Measurements from ENCODE around the gene CERS5.

The CERS5 gene

DNA sequence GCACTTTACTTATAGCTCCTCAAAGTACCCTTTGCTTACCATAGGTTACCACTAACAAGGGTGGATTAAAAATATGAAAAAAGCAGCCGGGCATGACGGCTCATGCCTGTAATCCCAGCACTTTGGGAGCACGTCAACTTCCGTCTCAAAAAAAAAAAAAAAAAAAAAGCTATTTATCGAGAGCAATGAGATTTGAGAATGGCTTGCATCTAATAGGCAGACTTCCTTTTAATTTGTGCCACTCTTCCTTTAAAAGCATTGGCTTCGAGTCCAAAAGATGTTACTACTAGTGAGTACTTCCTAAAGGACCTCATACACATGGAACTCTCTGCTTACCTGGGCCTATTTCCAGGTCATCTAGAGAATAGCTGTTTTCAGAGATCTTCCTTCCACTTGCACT, 38.5 kb upstream of the CERS5 start:
- TF ChIP-seq, protein P1, sequence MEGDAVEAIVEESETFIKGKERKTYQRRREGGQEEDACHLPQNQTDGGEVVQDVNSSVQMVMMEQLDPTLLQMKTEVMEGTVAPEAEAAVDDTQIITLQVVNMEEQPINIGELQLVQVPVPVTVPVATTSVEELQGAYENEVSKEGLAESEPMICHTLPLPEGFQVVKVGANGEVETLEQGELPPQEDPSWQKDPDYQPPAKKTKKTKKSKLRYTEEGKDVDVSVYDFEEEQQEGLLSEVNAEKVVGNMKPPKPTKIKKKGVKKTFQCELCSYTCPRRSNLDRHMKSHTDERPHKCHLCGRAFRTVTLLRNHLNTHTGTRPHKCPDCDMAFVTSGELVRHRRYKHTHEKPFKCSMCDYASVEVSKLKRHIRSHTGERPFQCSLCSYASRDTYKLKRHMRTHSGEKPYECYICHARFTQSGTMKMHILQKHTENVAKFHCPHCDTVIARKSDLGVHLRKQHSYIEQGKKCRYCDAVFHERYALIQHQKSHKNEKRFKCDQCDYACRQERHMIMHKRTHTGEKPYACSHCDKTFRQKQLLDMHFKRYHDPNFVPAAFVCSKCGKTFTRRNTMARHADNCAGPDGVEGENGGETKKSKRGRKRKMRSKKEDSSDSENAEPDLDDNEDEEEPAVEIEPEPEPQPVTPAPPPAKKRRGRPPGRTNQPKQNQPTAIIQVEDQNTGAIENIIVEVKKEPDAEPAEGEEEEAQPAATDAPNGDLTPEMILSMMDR (IDR thresholded peaks at IDR 0.05; ENCODE audit: extremely low read depth, missing control alignments) = no peak
- DNase-seq (ENCODE audit: low spot score) = no peak

DNA sequence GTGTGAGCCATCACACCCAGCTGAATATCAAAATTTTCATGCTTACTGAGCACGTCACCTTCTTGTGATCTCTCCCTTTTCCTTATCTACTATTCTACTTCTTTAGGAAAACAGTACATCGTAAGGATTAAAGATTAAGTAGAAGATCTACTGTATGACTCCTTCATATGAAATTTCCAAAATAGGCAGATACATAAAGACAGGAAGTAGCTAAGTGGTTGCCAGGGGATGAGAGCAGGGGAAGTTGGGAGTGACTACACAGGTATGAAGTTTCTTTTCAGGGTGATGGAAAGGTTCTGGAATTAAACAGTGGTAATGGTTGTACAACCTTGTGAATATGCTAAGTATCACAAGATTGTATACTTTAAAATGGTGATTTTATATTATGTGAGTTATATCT, 36.5 kb upstream of the CERS5 start:
- DNase-seq (ENCODE audit: low spot score) = no peak
- TF ChIP-seq, protein P1 (IDR thresholded peaks at IDR 0.05; ENCODE audit: extremely low read depth, missing control alignments) = no peak

DNA sequence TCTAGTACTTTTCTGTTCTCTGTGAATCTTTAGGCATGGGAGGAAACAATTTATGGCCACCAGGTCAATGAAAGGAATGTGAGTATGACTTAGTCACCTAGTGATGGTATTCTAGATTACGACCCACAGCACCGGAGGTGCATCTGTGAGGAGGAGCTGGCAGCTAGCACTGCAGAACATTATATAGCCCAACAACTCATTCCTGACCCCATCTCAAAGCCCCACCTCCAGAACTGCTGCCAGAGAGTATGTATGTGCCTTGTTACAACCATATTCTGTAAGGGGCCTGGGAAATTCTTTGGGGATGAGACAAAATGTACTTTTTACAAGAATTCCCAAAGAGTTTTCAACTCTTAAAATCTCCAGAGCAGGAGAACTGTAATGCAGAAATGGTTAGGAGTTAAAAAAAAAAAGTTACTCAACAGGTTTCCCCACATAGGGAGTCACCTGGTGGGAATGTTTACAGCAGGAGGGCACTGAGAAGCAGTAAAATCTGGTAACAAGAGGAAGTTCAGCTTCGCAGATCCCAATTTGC, 34.9 kb upstream of the CERS5 start:
- DNase-seq (ENCODE audit: low spot score) = no peak
- TF ChIP-seq, protein P1 (IDR thresholded peaks at IDR 0.05; ENCODE audit: extremely low read depth, missing control alignments) = no peak

DNA sequence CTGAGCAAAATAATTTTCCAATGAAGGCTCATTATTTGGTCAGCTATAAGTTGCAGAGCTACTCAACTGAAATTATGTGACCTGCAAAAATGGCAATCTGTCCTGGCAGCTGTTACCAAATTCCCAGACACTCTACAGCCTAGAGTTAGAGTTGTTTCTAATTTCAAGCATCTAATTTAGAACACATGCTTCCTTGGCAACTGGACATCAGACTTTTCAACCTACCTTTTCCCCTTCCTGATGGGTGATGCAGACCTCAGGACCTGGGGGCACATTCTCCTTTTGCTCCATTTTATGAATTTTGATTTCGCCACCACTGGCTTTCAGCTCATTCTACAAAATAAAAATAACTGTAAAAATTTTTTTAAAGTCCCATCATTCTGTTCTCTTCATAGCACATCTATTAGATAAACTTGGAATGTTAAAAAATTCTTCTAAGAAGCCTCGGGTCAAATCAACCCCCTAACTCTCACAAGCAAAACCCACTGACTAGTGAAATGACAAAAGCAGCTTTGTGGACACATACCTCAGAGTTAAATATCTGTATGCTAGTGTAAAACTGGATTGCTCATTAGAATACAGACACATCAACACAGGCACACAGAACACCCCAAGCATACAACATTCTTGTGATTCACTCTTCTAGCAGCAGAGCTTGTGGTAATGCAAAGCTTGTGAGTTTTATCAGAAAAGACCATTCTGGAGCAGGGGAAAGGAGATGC, 33.5 kb upstream of the CERS5 start:
- DNase-seq (ENCODE audit: low spot score) = no peak
- TF ChIP-seq, protein P1 (IDR thresholded peaks at IDR 0.05; ENCODE audit: extremely low read depth, missing control alignments) = no peak

DNA sequence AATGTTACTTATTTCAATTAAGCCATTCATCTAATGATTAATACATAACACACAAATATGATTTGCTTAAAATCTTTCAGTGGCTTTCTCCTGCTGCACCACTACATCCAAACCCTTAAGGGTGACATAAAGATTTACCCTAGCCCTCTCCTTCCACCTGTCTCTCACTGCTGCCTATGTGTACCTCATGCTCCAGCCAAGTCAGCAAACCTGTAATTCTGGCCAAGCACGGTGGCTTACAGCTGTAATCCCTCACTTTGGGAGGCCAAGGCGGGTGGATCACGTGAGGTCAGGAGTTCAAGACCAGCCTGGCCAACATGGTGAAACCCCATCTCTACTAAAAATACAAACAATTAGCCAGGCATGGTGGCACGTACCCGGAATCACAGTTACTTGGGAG, 31.7 kb upstream of the CERS5 start:
- DNase-seq (ENCODE audit: low spot score) = no peak
- TF ChIP-seq, protein P1 (IDR thresholded peaks at IDR 0.05; ENCODE audit: extremely low read depth, missing control alignments) = no peak

DNA sequence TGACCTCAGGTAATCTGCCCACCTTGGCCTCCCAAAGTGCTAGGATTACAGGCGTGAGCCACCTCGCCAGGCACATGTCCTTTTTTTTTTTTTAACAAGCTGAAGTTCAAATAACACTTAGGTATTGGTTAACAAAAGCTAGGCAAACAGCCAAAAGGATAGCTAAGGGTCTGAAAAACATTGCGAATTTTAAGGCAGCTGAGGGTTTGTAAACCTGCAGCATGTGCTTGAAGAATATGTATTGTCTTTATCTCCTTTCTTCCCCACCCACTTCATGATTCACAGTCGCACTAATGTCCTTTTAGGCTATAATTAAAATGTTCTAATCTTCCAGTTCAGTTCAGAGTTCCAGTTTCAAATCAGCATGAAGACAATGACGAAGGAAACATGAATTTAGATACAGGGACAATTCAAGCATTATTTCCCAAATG, 30.1 kb upstream of the CERS5 start:
- TF ChIP-seq, protein P1 (IDR thresholded peaks at IDR 0.05; ENCODE audit: extremely low read depth, missing control alignments) = no peak
- DNase-seq (ENCODE audit: low spot score) = no peak

DNA sequence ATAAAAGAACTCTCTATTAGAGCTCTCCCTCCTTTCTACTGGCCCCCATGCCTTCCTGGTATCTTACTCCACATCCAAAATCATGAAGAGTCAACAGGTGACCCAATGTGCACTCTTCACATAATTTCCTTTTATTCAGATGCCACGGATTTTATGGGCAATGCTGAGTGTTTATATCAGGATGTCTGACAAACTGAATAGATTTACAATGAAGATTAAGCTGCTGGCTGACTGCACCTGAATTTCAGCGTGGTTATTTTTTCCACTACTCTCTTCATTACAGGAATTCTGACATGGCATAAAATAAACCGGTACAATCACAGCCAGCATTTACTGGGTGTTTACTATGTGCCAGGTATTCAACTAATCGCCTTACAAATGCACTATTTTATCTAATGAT, 29.4 kb upstream of the CERS5 start:
- TF ChIP-seq, protein P1 (IDR thresholded peaks at IDR 0.05; ENCODE audit: extremely low read depth, missing control alignments) = no peak
- DNase-seq (ENCODE audit: low spot score) = no peak
